GM23338 (cell line): ENCODE results near the gene ELL3. TPM values are rescaled to one million over a fixed set of nuclear protein-coding genes. Genes with fewer than 3 reads are reported as not detected.
A peak's percentile ranks its signal among the peaks of the same experiment; 100 is the strongest.
"Not testable (repeated sequence)": the region's sequence is repeated elsewhere in the genome, so short reads cannot be mapped to it uniquely, and the experiment has no call there.

Experiments used
- ATAC-seq: fragments of 200-7000 bp; cut with Tn5 transposase; 3 replicates; pipeline ENCODE4 v1.9.1; 2020
- DNase-seq: peaks from one replicate; pipeline ENCODE4 v3.0.0-alpha.2; 2015; ENCODE audit warnings: low spot score
- H2AFZ ChIP-seq: fragments of 200-600 bp; sonication (generic); 2 replicates; pipeline ENCODE4 v1.8.0; 2016; ENCODE audit warnings: antibody characterized with exemption, mild to moderate bottlenecking, moderate library complexity
- H3F3A ChIP-seq: fragments of 200-600 bp; sonication (generic); replicated peaks from 2 replicates; pipeline ENCODE4 v1.8.0; 2017; ENCODE audit warnings: antibody characterized with exemption, mixed run types, low read depth
- H3K27ac ChIP-seq: fragments of 200-600 bp; sonication (generic); 2 replicates; pipeline ENCODE4 v1.6.1; 2016; ENCODE audit warnings: low read depth
- H3K27me3 ChIP-seq: fragments of 200-600 bp; sonication (generic); 2 replicates; pipeline ENCODE4 v1.8.0; 2016; ENCODE audit warnings: mild to moderate bottlenecking, mixed run types, moderate library complexity; ENCODE audit not compliant: insufficient read depth
- H3K36me3 ChIP-seq: fragments of 200-600 bp; sonication (generic); 2 replicates; pipeline ENCODE4 v1.8.0; 2016; ENCODE audit warnings: mild to moderate bottlenecking; ENCODE audit not compliant: insufficient read depth
- H3K4me1 ChIP-seq: fragments of 200-600 bp; sonication (generic); 2 replicates; pipeline ENCODE4 v1.8.0; 2016; ENCODE audit warnings: mild to moderate bottlenecking, moderate library complexity; ENCODE audit not compliant: insufficient read depth
- H3K4me2 ChIP-seq: fragments of 200-600 bp; sonication (generic); 2 replicates; pipeline ENCODE4 v1.7.1; 2017; ENCODE audit warnings: mixed run types
- H3K4me3 ChIP-seq: fragments of 200-600 bp; sonication (generic); 2 replicates; pipeline ENCODE4 v1.6.1; 2016; ENCODE audit warnings: mixed run types
- H3K79me2 ChIP-seq: fragments of 200-600 bp; sonication (generic); replicated peaks from 2 replicates; pipeline ENCODE4 v1.8.0; 2017; ENCODE audit warnings: mild to moderate bottlenecking; ENCODE audit not compliant: insufficient read depth
- H3K9me2 ChIP-seq: fragments of 200-600 bp; sonication (generic); 2 replicates; pipeline ENCODE4 v1.8.0; 2017; ENCODE audit not compliant: insufficient read depth
- H4K20me1 ChIP-seq: fragments of 200-600 bp; sonication (generic); replicated peaks from 2 replicates; pipeline ENCODE4 v1.8.0; 2017; ENCODE audit warnings: mild to moderate bottlenecking; ENCODE audit not compliant: insufficient read depth
- H3K27ac Mint-ChIP-seq: 2 replicates; pipeline ENCODE4 v1.8.0; 2020; ENCODE audit warnings: inconsistent platforms, mild to moderate bottlenecking, moderate library complexity, mixed read lengths
- H3K27me3 Mint-ChIP-seq: 3 replicates; pipeline ENCODE4 v1.8.0; 2022; ENCODE audit warnings: low read depth, mild to moderate bottlenecking, moderate library complexity, mixed read lengths, inconsistent platforms; ENCODE audit not compliant: insufficient read depth, poor library complexity
- H3K36me3 Mint-ChIP-seq: 3 replicates; pipeline ENCODE4 v1.8.0; 2021; ENCODE audit warnings: low read depth, mild to moderate bottlenecking, inconsistent platforms, moderate library complexity, mixed read lengths
- H3K4me1 Mint-ChIP-seq: 3 replicates; pipeline ENCODE4 v1.8.0; 2020; ENCODE audit warnings: mild to moderate bottlenecking, inconsistent platforms, mixed read lengths
- H3K4me3 Mint-ChIP-seq: 3 replicates; pipeline ENCODE4 v1.8.0; 2021; ENCODE audit warnings: moderate library complexity, mild to moderate bottlenecking, inconsistent platforms, mixed read lengths
- H3K9me3 Mint-ChIP-seq: 3 replicates; pipeline ENCODE4 v1.8.0; 2020; ENCODE audit warnings: moderate library complexity, mild to moderate bottlenecking, inconsistent platforms, mixed read lengths
- CREB1 ChIP-seq: fragments of 250-450 bp; sonication (Bioruptor Pico); IDR thresholded peaks from 2 replicates; pipeline ENCODE4 v1.5.0; 2020; ENCODE audit warnings: low read depth, mild to moderate bottlenecking, moderate library complexity
- POLR2AphosphoS5 ChIP-seq: IDR thresholded peaks from 2 replicates; pipeline ENCODE4 v1.6.1; 2016; ENCODE audit warnings: antibody characterized with exemption, low read depth
- polyA plus RNA-seq: library from polyadenylated mRNA; unstranded; fragments of >200 nt; fragmentation: Nextera tagmentation; extraction: Ambion mirVana; gene quantifications from 2 replicates; pipeline ENCODE4 v1.2.1, GENCODE V29; 2016
- total RNA-seq: library from RNA; depleted of rRNA; stranded (reverse); fragments of >200 nt; shearing (Covaris generic); gene quantifications from 2 replicates; pipeline ENCODE4 v1.2.3, GENCODE V29; 2014
- TF ChIP-seq, protein P1 (sequence below): fragments of 250-450 bp; sonication (Bioruptor Pico); IDR thresholded peaks from 2 replicates; pipeline ENCODE4 v1.5.0; 2020; ENCODE audit warnings: mild to moderate bottlenecking, moderate library complexity

The ELL3 gene
- total and polyA plus RNA-seq, 2 experiments from 2014 or later: 13.6 to 14.2 TPM

DNA sequence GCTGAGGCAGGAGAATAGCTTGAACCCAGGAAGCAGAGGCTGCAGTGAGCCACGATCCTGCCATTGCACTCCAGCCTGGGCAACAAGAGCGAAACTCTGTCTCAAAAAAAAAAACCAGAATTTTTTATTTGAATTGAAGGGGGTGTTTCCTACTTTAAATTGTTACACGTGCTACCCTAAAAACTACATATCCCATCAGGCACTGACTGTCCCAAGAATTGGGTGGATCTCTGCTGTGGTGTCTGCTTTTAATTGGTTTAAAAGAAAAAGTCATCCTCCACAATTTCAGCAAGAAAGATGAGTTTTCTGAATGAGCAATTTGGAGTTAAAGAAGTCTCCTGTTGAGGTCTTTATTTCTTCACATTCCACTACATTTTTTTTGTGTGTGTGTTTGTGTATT is 28.4 kb downstream of the ELL3 start (continued):
- TF ChIP-seq, protein P1, sequence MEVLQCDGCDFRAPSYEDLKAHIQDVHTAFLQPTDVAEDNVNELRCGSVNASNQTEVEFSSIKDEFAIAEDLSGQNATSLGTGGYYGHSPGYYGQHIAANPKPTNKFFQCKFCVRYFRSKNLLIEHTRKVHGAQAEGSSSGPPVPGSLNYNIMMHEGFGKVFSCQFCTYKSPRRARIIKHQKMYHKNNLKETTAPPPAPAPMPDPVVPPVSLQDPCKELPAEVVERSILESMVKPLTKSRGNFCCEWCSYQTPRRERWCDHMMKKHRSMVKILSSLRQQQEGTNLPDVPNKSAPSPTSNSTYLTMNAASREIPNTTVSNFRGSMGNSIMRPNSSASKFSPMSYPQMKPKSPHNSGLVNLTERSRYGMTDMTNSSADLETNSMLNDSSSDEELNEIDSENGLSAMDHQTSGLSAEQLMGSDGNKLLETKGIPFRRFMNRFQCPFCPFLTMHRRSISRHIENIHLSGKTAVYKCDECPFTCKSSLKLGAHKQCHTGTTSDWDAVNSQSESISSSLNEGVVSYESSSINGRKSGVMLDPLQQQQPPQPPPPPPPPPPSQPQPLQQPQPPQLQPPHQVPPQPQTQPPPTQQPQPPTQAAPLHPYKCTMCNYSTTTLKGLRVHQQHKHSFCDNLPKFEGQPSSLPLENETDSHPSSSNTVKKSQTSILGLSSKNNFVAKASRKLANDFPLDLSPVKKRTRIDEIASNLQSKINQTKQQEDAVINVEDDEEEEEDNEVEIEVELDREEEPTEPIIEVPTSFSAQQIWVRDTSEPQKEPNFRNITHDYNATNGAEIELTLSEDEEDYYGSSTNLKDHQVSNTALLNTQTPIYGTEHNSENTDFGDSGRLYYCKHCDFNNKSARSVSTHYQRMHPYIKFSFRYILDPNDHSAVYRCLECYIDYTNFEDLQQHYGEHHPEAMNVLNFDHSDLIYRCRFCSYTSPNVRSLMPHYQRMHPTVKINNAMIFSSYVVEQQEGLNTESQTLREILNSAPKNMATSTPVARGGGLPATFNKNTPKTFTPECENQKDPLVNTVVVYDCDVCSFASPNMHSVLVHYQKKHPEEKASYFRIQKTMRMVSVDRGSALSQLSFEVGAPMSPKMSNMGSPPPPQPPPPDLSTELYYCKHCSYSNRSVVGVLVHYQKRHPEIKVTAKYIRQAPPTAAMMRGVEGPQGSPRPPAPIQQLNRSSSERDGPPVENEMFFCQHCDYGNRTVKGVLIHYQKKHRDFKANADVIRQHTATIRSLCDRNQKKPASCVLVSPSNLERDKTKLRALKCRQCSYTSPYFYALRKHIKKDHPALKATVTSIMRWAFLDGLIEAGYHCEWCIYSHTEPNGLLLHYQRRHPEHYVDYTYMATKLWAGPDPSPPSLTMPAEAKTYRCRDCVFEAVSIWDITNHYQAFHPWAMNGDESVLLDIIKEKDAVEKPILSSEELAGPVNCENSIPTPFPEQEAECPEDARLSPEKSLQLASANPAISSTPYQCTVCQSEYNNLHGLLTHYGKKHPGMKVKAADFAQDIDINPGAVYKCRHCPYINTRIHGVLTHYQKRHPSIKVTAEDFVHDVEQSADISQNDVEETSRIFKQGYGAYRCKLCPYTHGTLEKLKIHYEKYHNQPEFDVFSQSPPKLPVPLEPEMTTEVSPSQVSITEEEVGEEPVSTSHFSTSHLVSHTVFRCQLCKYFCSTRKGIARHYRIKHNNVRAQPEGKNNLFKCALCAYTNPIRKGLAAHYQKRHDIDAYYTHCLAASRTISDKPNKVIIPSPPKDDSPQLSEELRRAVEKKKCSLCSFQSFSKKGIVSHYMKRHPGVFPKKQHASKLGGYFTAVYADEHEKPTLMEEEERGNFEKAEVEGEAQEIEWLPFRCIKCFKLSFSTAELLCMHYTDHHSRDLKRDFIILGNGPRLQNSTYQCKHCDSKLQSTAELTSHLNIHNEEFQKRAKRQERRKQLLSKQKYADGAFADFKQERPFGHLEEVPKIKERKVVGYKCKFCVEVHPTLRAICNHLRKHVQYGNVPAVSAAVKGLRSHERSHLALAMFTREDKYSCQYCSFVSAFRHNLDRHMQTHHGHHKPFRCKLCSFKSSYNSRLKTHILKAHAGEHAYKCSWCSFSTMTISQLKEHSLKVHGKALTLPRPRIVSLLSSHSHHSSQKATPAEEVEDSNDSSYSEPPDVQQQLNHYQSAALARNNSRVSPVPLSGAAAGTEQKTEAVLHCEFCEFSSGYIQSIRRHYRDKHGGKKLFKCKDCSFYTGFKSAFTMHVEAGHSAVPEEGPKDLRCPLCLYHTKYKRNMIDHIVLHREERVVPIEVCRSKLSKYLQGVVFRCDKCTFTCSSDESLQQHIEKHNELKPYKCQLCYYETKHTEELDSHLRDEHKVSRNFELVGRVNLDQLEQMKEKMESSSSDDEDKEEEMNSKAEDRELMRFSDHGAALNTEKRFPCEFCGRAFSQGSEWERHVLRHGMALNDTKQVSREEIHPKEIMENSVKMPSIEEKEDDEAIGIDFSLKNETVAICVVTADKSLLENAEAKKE (CRISPR knock-in tag): no peak

GRCh38 chr15:43746903-43747309 is 29.9 kb downstream of the ELL3 start:
- peak overlapping the region; percentile 98 for H3K27ac Mint-ChIP-seq
- H3K27me3 Mint-ChIP-seq, H3K27me3 ChIP-seq, H3K9me3 Mint-ChIP-seq, H3K9me2 ChIP-seq, H3F3A ChIP-seq, H3K36me3 ChIP-seq: not testable (repeated sequence)
- H3K4me1 Mint-ChIP-seq: peaks cover 25% of the 10 kb centered on the region
- H3K4me3 ChIP-seq: peak overlapping the region; percentile 87
- ATAC-seq: peak; percentile 11
- H3K27ac ChIP-seq: peak overlapping the region; percentile 95
- H3K4me1 ChIP-seq: peaks cover 16% of the 10 kb centered on the region
- H4K20me1 ChIP-seq: peaks cover 47% of the 10 kb centered on the region
- H3K4me2 ChIP-seq: peak overlapping the region; percentile 88
- peak overlapping the region; percentile 97 for H3K4me3 Mint-ChIP-seq
- peaks cover 22% of the 10 kb centered on the region for H3K36me3 Mint-ChIP-seq
- H2AFZ ChIP-seq: 0 out of 2 replicates have a peak overlapping the region, but pooled peaks have one; percentile 47
- H3K79me2 ChIP-seq: peaks cover 54% of the 10 kb centered on the region
- DNase-seq: peak; percentile 17

DNA sequence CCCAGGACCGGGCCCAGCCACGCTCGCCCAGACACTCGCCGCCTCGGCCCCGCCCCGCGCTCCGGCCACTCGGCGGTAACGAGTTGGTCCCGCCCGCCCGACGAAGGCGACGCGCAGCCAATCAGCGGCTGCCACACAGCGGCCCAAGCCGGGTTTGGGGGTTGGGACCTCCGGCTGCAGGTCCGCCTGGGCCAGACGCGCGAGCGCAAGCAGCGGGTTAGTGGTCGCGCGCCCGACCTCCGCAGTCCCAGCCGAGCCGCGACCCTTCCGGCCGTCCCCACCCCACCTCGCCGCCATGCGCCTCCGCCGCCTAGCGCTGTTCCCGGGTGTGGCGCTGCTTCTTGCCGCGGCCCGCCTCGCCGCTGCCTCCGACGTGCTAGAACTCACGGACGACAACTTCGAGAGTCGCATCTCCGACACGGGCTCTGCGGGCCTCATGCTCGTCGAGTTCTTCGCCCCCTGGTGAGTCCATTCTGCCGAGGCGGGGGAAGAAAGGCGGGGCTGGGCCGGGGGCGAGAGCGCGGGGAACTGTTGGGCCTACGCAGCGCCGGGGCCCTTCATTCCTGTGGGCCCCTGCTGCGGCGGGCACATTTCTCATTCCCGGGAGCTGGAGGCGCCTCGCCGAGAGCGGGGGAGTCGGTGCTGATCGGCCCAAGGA is 30.4 kb downstream of the ELL3 start, which contains the start of gene PDIA3:
Gene PDIA3, plus strand, starts transcription at position 194 of the 658 bp plus-strand sequence. Its CDS starts 102 bp downstream, at position 296.
- peak; percentile 80 for TF ChIP-seq CREB1
- peak; percentile 98 for TF ChIP-seq POLR2AphosphoS5
- peak; percentile 97 for DNase-seq
- H3K4me1 ChIP-seq: peaks cover 16% of the 10 kb centered on the region
- peak; percentile 92 for ATAC-seq
- H3K36me3 ChIP-seq, H3K9me3 Mint-ChIP-seq, H3K27me3 ChIP-seq, H3K27me3 Mint-ChIP-seq, H3F3A ChIP-seq, H3K9me2 ChIP-seq: not testable (repeated sequence)
- H2AFZ ChIP-seq: peak within 1 kb of the TSS; percentile 63; the same call in 1 of the 2 replicates
- peak within 1 kb of the TSS; percentile 88 for H3K4me2 ChIP-seq
- peak within 1 kb of the TSS; percentile 95 for H3K27ac ChIP-seq
- H4K20me1 ChIP-seq: peaks cover 42% of the 10 kb centered on the region
- Mint-ChIP-seq H3K36me3 (peaks cover 21% of the 10 kb centered on the region), H3K4me1 (peaks cover 25% of the 10 kb centered on the region), H3K4me3 (peak within 1 kb of the TSS; percentile 97), H3K27ac (peak within 1 kb of the TSS; percentile 98)
- peak within 1 kb of the TSS; percentile 87 for H3K4me3 ChIP-seq
- peaks cover 49% of the 10 kb centered on the region for H3K79me2 ChIP-seq
